SK-N-SH treated with all-trans-retinoic acid at 6 μM for 48 hours (cell line): ENCODE results near the gene RAD51B.

Experiments used
- ATAC-seq: fragments of 200-7000 bp; cut with Tn5 transposase; 3 replicates; pipeline ENCODE4 v1.9.1; 2020; ENCODE audit warnings: mild to moderate bottlenecking, moderate library complexity
- ARNTL ChIP-seq: fragments of 450-650 bp; formaldehyde crosslinking; IDR thresholded peaks from 2 replicates; pipeline ENCODE4 v1.5.0; 2020; ENCODE audit warnings: low read depth, mild to moderate bottlenecking, moderate library complexity, borderline replicate concordance
- BACH2 ChIP-seq: fragments of 250-450 bp; sonication (Bioruptor Pico); IDR thresholded peaks from 2 replicates; pipeline ENCODE4 v1.9.0; 2021; ENCODE audit warnings: mild to moderate bottlenecking, borderline replicate concordance
- CREB5 ChIP-seq: fragments of 250-450 bp; sonication (Bioruptor Pico); IDR thresholded peaks from 2 replicates; pipeline ENCODE4 v1.5.1; 2020; ENCODE audit warnings: low read depth, mild to moderate bottlenecking, moderate library complexity
- ESRRG ChIP-seq: fragments of 250-450 bp; sonication (Bioruptor Pico); IDR thresholded peaks from 2 replicates; pipeline ENCODE4 v1.6.1; 2021; ENCODE audit warnings: mild to moderate bottlenecking
- GLIS3 ChIP-seq: fragments of 250-450 bp; sonication (Bioruptor Pico); IDR thresholded peaks from 2 replicates; pipeline ENCODE4 v1.5.0; 2020; ENCODE audit warnings: mild to moderate bottlenecking, moderate library complexity
- ISL1 ChIP-seq: fragments of 250-450 bp; sonication (Bioruptor Pico); IDR thresholded peaks from 2 replicates; pipeline ENCODE4 v2.1.2; 2022; ENCODE audit warnings: mild to moderate bottlenecking, moderate library complexity
- OSR1 ChIP-seq: fragments of 250-450 bp; sonication (Bioruptor Pico); IDR thresholded peaks from 2 replicates; pipeline ENCODE4 v1.8.0; 2022; ENCODE audit warnings: moderate library complexity, mild to moderate bottlenecking, inconsistent platforms
- PATZ1 ChIP-seq: fragments of 250-450 bp; sonication (Bioruptor Pico); IDR thresholded peaks from 2 replicates; pipeline ENCODE4 v1.8.0; 2020; ENCODE audit warnings: mild to moderate bottlenecking, moderate library complexity, borderline replicate concordance
- POU6F1 ChIP-seq: fragments of 250-450 bp; sonication (Bioruptor Pico); IDR thresholded peaks from 2 replicates; pipeline ENCODE4 v1.8.0; 2021; ENCODE audit warnings: low read depth, mild to moderate bottlenecking, moderate library complexity, borderline replicate concordance
- PPARA ChIP-seq: fragments of 250-450 bp; sonication (Bioruptor Pico); IDR thresholded peaks from 2 replicates; pipeline ENCODE4 v1.5.0; 2020; ENCODE audit warnings: mild to moderate bottlenecking, borderline replicate concordance
- RARB ChIP-seq: fragments of 250-450 bp; sonication (Bioruptor Pico); IDR thresholded peaks from 2 replicates; pipeline ENCODE4 v1.8.0; 2021; ENCODE audit warnings: mild to moderate bottlenecking, moderate library complexity
- TCF4 ChIP-seq: fragments of 250-450 bp; sonication (Bioruptor Pico); IDR thresholded peaks from 2 replicates; pipeline ENCODE4 v1.8.0; 2021; ENCODE audit warnings: mild to moderate bottlenecking, moderate library complexity, borderline replicate concordance
- TOX ChIP-seq: fragments of 250-450 bp; sonication (Bioruptor Pico); IDR thresholded peaks from 2 replicates; pipeline ENCODE4 v1.8.0; 2021; ENCODE audit warnings: mild to moderate bottlenecking, moderate library complexity, borderline replicate concordance
- TSHZ2 ChIP-seq: fragments of 250-450 bp; sonication (Bioruptor Pico); IDR thresholded peaks from 2 replicates; pipeline ENCODE4 v1.5.0; 2020; ENCODE audit warnings: mild to moderate bottlenecking, moderate library complexity
- ZC3H10 ChIP-seq: fragments of 250-450 bp; sonication (Bioruptor Pico); IDR thresholded peaks from 2 replicates; pipeline ENCODE4 v1.5.1; 2021; ENCODE audit warnings: mild to moderate bottlenecking, moderate library complexity
- ZFP3 ChIP-seq: fragments of 250-450 bp; sonication (Bioruptor Pico); IDR thresholded peaks from 2 replicates; pipeline ENCODE4 v1.5.0; 2020; ENCODE audit warnings: mild to moderate bottlenecking, moderate library complexity
- ZNF565 ChIP-seq: fragments of 450-650 bp; formaldehyde crosslinking; conservative IDR thresholded peaks from 2 replicates; pipeline ENCODE4 v1.5.0; 2020; ENCODE audit warnings: low read depth, mild to moderate bottlenecking, moderate library complexity
- ZNF70 ChIP-seq: fragments of 450-650 bp; formaldehyde crosslinking; IDR thresholded peaks from 2 replicates; pipeline ENCODE4 v1.5.0; 2020; ENCODE audit warnings: mild to moderate bottlenecking, moderate library complexity
- ZNF8 ChIP-seq: fragments of 450-650 bp; formaldehyde crosslinking; IDR thresholded peaks from 2 replicates; pipeline ENCODE4 v1.5.0; 2020; ENCODE audit warnings: mild to moderate bottlenecking, moderate library complexity

Gene RAD51B

GRCh38 chr14:68753690-68754089 lies 934.1 kb downstream of the RAD51B start (continued):
- no peak for TF ChIP-seq POU6F1
- no peak for TF ChIP-seq ESRRG (CRISPR knock-in tag)

- no peak for ATAC-seq
- TF ChIP-seq TOX (CRISPR knock-in tag) (no peak), ISL1 (CRISPR knock-in tag) (no peak), ZNF8 (CRISPR knock-in tag) (no peak), TCF4 (CRISPR knock-in tag) (no peak), RARB (no peak), PATZ1 (no peak), CREB5 (CRISPR knock-in tag) (no peak), PPARA (no peak), ESRRG (CRISPR knock-in tag) (no peak), ZNF565 (no peak), TSHZ2 (CRISPR knock-in tag) (no peak), BACH2 (CRISPR knock-in tag) (no peak), GLIS3 (CRISPR knock-in tag) (no peak), POU6F1 (no peak)
Measured at GRCh38 chr14:68755016-68755353, 935.4 kb downstream of the RAD51B start.

- TF ChIP-seq GLIS3 (CRISPR knock-in tag) (no peak), PATZ1 (no peak), ARNTL (no peak), PPARA (no peak), TCF4 (CRISPR knock-in tag) (peak; percentile 43; the same call in 1 of the 2 replicates)
- no peak; the same call in 2 of the 3 replicates for ATAC-seq
Measured at GRCh38 chr14:68756000-68756481, 936.5 kb downstream of the RAD51B start.

GRCh38 chr14:68756734-68757133 lies 937.2 kb downstream of the RAD51B start:
- ATAC-seq = no peak
- TF ChIP-seq ZNF70 (CRISPR knock-in tag) = no peak
- TF ChIP-seq ZNF565 = no peak
- TF ChIP-seq TCF4 (CRISPR knock-in tag) = no peak
- no peak for TF ChIP-seq ESRRG (CRISPR knock-in tag)
- no peak for TF ChIP-seq ZFP3 (CRISPR knock-in tag)
- TF ChIP-seq ZC3H10 (CRISPR knock-in tag) = no peak
- TF ChIP-seq ARNTL = no peak
- TF ChIP-seq POU6F1 = no peak
- TF ChIP-seq ISL1 (CRISPR knock-in tag) = no peak
- TF ChIP-seq RARB = no peak
- TF ChIP-seq PATZ1 = no peak
- no peak for TF ChIP-seq BACH2 (CRISPR knock-in tag)
- no peak for TF ChIP-seq OSR1 (CRISPR knock-in tag)
